ENCODE results near the gene CENPN. TPM values are rescaled to one million over a fixed set of nuclear protein-coding genes. Genes with fewer than 3 reads are reported as not detected.

The CENPN gene
- total and polyA plus RNA-seq, 2 of the 13 experiments (the other 11 are each of a cell fraction or from before 2014, with no cell fraction given) = 29.7 to 129 TPM

DNA sequence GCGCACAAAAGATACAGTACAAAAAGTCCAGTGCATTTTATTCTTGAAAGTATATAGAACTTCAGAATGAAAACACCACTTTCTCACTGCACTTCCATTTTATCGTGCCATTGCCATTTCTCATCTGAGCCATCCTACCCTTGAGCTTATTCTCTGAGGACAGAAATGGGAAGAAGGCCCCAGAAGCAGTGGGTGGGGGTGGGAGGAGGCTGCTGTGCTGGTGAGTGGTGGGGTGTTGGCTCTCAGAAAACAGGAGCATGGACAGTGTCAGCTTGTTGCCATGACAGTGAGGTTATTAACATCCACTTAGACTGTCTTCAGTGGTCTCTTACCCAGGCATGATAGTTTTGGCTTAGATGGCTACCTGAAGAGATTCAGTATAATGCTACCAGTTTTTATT, 33.1 kb downstream of the CENPN start:
- TF ChIP-seq SIN3B (IDR thresholded peaks at IDR 0.05; ENCODE audit: low read length) = no peak
- no peak for TF ChIP-seq ISX (CRISPR knock-in tag; conservative IDR thresholded peaks at IDR 0.05)
- TF ChIP-seq, protein P1, sequence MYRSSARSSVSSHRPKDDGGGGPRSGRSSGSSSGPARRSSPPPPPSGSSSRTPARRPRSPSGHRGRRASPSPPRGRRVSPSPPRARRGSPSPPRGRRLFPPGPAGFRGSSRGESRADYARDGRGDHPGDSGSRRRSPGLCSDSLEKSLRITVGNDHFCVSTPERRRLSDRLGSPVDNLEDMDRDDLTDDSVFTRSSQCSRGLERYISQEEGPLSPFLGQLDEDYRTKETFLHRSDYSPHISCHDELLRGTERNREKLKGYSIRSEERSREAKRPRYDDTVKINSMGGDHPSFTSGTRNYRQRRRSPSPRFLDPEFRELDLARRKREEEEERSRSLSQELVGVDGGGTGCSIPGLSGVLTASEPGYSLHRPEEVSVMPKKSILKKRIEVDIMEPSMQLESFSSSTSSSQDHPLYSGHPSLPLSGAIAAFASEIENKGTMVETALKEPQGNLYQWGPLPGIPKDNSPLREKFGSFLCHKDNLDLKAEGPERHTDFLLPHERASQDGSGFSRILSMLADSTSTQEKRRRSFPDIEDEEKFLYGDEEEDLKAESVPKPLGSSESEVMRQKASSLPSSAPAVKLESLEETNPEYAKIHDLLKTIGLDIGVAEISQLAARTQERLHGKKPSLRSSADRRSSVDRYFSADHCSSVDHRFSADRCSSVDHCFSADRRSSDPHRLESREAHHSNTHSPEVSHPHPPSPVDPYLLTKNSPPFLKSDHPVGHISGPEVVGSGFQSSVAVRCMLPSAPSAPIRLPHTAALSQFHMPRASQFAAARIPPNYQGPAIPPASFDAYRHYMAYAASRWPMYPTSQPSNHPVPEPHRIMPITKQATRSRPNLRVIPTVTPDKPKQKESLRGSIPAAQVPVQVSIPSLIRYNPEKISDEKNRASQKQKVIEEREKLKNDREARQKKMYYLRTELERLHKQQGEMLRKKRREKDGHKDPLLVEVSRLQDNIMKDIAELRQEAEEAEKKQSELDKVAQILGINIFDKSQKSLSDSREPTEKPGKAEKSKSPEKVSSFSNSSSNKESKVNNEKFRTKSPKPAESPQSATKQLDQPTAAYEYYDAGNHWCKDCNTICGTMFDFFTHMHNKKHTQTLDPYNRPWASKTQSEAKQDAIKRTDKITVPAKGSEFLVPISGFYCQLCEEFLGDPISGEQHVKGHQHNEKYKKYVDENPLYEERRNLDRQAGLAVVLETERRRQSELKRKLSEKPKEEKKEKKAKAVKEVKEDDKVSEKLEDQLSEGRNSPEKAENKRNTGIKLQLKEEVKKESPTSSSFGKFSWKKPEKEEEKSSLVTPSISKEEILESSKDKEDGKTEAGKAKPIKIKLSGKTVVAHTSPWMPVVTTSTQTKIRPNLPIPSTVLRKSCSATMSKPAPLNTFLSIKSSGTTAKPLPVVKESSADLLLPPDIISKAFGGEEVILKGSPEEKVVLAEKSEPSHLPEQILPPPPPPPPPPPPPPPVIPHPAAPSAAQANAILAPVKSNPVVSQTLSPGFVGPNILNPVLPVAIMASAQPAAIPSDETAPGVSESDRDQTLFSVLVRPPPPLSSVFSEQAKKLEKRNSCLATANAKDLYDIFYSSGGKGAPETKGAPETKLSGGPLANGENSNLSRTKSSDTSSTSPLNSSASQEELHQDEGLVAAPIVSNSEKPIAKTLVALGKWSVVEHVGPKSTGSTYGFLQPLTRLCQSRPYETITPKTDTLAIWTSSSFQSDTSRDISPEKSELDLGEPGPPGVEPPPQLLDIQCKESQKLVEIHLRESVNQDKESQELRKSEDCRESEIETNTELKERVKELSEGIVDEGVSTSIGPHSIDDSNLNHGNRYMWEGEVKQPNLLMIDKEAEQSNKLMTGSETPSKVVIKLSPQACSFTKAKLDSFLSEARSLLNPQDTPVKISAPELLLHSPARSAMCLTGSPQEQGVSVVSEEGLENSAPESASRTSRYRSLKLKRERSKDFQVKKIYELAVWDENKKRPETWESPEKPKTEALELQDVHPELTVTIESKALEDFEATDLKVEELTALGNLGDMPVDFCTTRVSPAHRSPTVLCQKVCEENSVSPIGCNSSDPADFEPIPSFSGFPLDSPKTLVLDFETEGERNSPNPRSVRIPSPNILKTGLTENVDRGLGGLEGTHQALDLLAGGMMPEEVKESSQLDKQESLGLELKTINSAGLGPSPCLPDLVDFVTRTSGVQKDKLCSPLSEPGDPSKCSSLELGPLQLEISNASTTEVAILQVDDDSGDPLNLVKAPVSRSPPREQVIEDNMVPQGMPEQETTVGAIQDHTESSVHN (CRISPR knock-in tag; IDR thresholded peaks at IDR 0.05) = no peak
- no peak for TF ChIP-seq ZNF883 (CRISPR knock-in tag; IDR thresholded peaks at IDR 0.05; ENCODE audit: not compliant biosample characterization)
- no peak for TF ChIP-seq EEA1 (CRISPR knock-in tag; IDR thresholded peaks at IDR 0.05; ENCODE audit: borderline replicate concordance)
- TF ChIP-seq MIER3 (CRISPR knock-in tag; IDR thresholded peaks at IDR 0.05; ENCODE audit: borderline replicate concordance) = no peak
- TF ChIP-seq, protein P2, sequence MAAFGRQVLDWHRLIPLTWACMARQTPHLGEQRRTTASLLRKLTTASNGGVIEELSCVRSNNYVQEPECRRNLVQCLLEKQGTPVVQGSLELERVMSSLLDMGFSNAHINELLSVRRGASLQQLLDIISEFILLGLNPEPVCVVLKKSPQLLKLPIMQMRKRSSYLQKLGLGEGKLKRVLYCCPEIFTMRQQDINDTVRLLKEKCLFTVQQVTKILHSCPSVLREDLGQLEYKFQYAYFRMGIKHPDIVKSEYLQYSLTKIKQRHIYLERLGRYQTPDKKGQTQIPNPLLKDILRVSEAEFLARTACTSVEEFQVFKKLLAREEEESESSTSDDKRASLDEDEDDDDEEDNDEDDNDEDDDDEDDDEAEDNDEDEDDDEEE (CRISPR knock-in tag; IDR thresholded peaks at IDR 0.05) = no peak
- no peak for TF ChIP-seq TAF1 (CRISPR knock-in tag; IDR thresholded peaks at IDR 0.05)
- no peak for TF ChIP-seq NR3C1 (CRISPR knock-in tag; IDR thresholded peaks at IDR 0.05)
- TF ChIP-seq ISL2 (CRISPR knock-in tag; IDR thresholded peaks at IDR 0.05) = no peak
- Histone ChIP-seq H3K27me3 (ENCODE audit: control insufficient read depth in 1 of 2, insufficient read depth in 2 of 2, low read length in 2 of 2) (no peaks in the 10 kb centered on the region; a peak in 1 of 5 replicates), H3K36me3 (replicated peaks in 1 of 2; ENCODE audit: control insufficient read depth in 1 of 2, insufficient read depth in 2 of 2, low read length in 2 of 2) (peaks cover 12 to 50% of the 10 kb centered on the region in 2 experiments), H3K9ac (ENCODE audit: insufficient read depth, low read depth, low read length) (no peak overlapping the region), H3K4me2 (ENCODE audit: low read depth, low read length) (no peak overlapping the region), H3K9me3 (ENCODE audit: low read length) (no peaks in the 10 kb centered on the region), H3K4me1 (ENCODE audit: insufficient read depth, low read length) (peaks cover 33% of the 10 kb centered on the region), H3K79me2 (ENCODE audit: insufficient read depth, low read length) (peaks cover 35% of the 10 kb centered on the region), H3K4me3 (replicated peaks in 1 of 3; ENCODE audit: insufficient read depth in 1 of 3, low read depth in 2 of 3, low read length in 3 of 3) (no peak overlapping the region), H2AFZ (ENCODE audit: low read length) (no peak overlapping the region), H4K20me1 (ENCODE audit: insufficient read depth, low read length) (peaks cover 2% of the 10 kb centered on the region; the same call in 1 of the 2 replicates), H3K27ac (ENCODE audit: extremely low read length, insufficient read depth, low read length) (no peak overlapping the region)
- CTCF ChIA-PET (ENCODE audit: low intra/inter-chr PET ratio, low total read pairs) = no interaction called here
- in situ Hi-C loops (cut with HindIII; ENCODE audit: extremely low pct_ligation_motif_present, low pct_unique_long_range_greater_than_20kb) (loop anchor here (25.0 kb wide), 1 partner anchor 697 kb away; no protein-coding TSS in a partner anchor), intact Hi-C loops (cut with micrococcal nuclease; ENCODE audit: unreplicated experiment) (no loop called here)
- no peak for FAIRE-seq
- POLR2A ChIA-PET = no interaction called here
- DNase-seq (ENCODE audit: low spot score) = no peak
- no peak for ATAC-seq
- no TSS peak for BruUV-seq (replicated peaks)
- WGBS (ENCODE audit: low lambda C conversion rate) = 95% methylated on average over 2 of the region's 2 CpGs

All from HepG2 (cell line).